OCI-LY3 (cell line): ENCODE data around the gene CUL1.

ENCODE experiments used
- H2AFZ ChIP-seq: fragments of 200-600, 300-600 bp; shearing (Covaris generic); 2 replicates; pipeline ENCODE4 v1.6.0; 2014; ENCODE audit warnings: antibody characterized with exemption, low read depth, low read length
- H3K27ac ChIP-seq: fragments of 200-600, 300-600 bp; sonication (generic); 2 replicates; pipeline ENCODE4 v1.5.1; 2014; ENCODE audit warnings: mild to moderate bottlenecking, low read length, moderate library complexity, mixed read lengths
- H3K27me3 ChIP-seq: fragments of 200-600, 300-600 bp; sonication (generic); 2 replicates; pipeline ENCODE4 v1.6.1; 2014; ENCODE audit warnings: low read depth, low read length, mixed read lengths
- H3K36me3 ChIP-seq: fragments of 200-600, 300-600 bp; sonication (generic); replicated peaks from 2 replicates; pipeline ENCODE3; 2014; ENCODE audit warnings: low read depth, low read length, mixed read lengths
- H3K4me1 ChIP-seq: fragments of 300-600, 200-600 bp; sonication (generic); 2 replicates; pipeline ENCODE4 v1.6.1; 2014; ENCODE audit warnings: low read length, mixed read lengths
- H3K4me2 ChIP-seq: fragments of 200-600, 300-600 bp; sonication (generic); 2 replicates; pipeline ENCODE4 v1.6.1; 2014; ENCODE audit warnings: low read length, mixed read lengths
- H3K4me3 ChIP-seq: fragments of 300-600, 200-600 bp; sonication (generic); 2 replicates; pipeline ENCODE4 v1.5.1; 2014; ENCODE audit warnings: antibody characterized with exemption, mild to moderate bottlenecking, low read length, moderate library complexity
- H3K79me2 ChIP-seq: fragments of 300-600, 200-600 bp; shearing (Covaris generic); 2 replicates; pipeline ENCODE4 v1.6.1; 2014; ENCODE audit warnings: mild to moderate bottlenecking, low read length, mixed read lengths
- H3K9ac ChIP-seq: fragments of 300-600, 200-600 bp; shearing (Covaris generic); 2 replicates; pipeline ENCODE4 v1.6.0; 2014; ENCODE audit warnings: mild to moderate bottlenecking, low read length, moderate library complexity
- H3K9me3 ChIP-seq: fragments of 200-600, 300-600 bp; shearing (Covaris generic); 2 replicates; pipeline ENCODE4 v1.6.1; 2014; ENCODE audit warnings: low read length, mixed read lengths; ENCODE audit not compliant: insufficient read depth
- H4K20me1 ChIP-seq: fragments of 200-600, 300-600 bp; sonication (generic); 2 replicates; pipeline ENCODE4 v1.6.1; 2016; ENCODE audit warnings: low read length, mixed read lengths; ENCODE audit not compliant: insufficient read depth
- CTCF ChIP-seq: fragments of 200-600, 300-600 bp; sonication (generic); IDR thresholded peaks from 2 replicates; pipeline ENCODE4 v1.5.1; 2014; ENCODE audit warnings: antibody characterized with exemption, low read length, low read depth
- EZH2phosphoT487 ChIP-seq: fragments of 200-600 bp; shearing (Covaris generic); IDR thresholded peaks from 2 replicates; pipeline ENCODE4 v1.6.1; 2018; ENCODE audit warnings: antibody characterized with exemption, mixed run types, low read depth

Gene CUL1

GRCh38 chr7:148694631-148695030 lies 4.1 kb upstream of the CUL1 start:
- Histone ChIP-seq H4K20me1 (no peaks in the 10 kb centered on the region), H3K4me1 (peaks cover 10% of the 10 kb centered on the region), H3K27ac (no peak overlapping the region), H3K4me2 (no peak overlapping the region), H3K4me3 (no peak overlapping the region), H3K9ac (no peak overlapping the region), H3K36me3 (no peaks in the 10 kb centered on the region), H3K79me2 (peaks cover 22% of the 10 kb centered on the region), H2AFZ (no peak overlapping the region), H3K27me3 (no peaks in the 10 kb centered on the region; the same call in 1 of the 2 replicates), H3K9me3 (no peaks in the 10 kb centered on the region)
- TF ChIP-seq CTCF (no peak), EZH2phosphoT487 (no peak)

- no peak overlapping the region for H3K4me3 ChIP-seq
- no peaks in the 10 kb centered on the region; the same call in 1 of the 2 replicates for H3K27me3 ChIP-seq
- H4K20me1 ChIP-seq = peaks cover 9% of the 10 kb centered on the region
- no peak for TF ChIP-seq CTCF
- no peak for TF ChIP-seq EZH2phosphoT487
- no peak overlapping the region for H3K4me2 ChIP-seq
- H3K27ac ChIP-seq = no peak overlapping the region
- peaks cover 18% of the 10 kb centered on the region for H3K4me1 ChIP-seq
- no peak overlapping the region for H3K9ac ChIP-seq
- no peaks in the 10 kb centered on the region for H3K36me3 ChIP-seq
- H3K79me2 ChIP-seq = peaks cover 35% of the 10 kb centered on the region
- H3K9me3 ChIP-seq = no peaks in the 10 kb centered on the region
- H2AFZ ChIP-seq = no peak overlapping the region
Measured at GRCh38 chr7:148695953-148696352, 2.8 kb upstream of the CUL1 start.

- Histone ChIP-seq H3K4me2 (no peak overlapping the region), H2AFZ (no peak overlapping the region), H3K27ac (no peak overlapping the region), H3K4me3 (no peak overlapping the region), H3K4me1 (peaks cover 25% of the 10 kb centered on the region), H4K20me1 (peaks cover 18% of the 10 kb centered on the region), H3K9ac (no peak overlapping the region), H3K36me3 (no peaks in the 10 kb centered on the region), H3K27me3 (no peaks in the 10 kb centered on the region; the same call in 1 of the 2 replicates), H3K79me2 (peaks cover 43% of the 10 kb centered on the region), H3K9me3 (no peaks in the 10 kb centered on the region)
- TF ChIP-seq EZH2phosphoT487 (no peak), CTCF (no peak)
Measured at GRCh38 chr7:148696787-148697186, 1.9 kb upstream of the CUL1 start.

- H3K9ac ChIP-seq = peak overlapping the region; percentile 91
- H3K36me3 ChIP-seq = no peaks in the 10 kb centered on the region
- no peaks in the 10 kb centered on the region; the same call in 1 of the 2 replicates for H3K27me3 ChIP-seq
- peaks cover 50% of the 10 kb centered on the region for H3K79me2 ChIP-seq
- no peaks in the 10 kb centered on the region for H3K9me3 ChIP-seq
- TF ChIP-seq EZH2phosphoT487 (no peak), CTCF (no peak)
- peaks cover 25% of the 10 kb centered on the region for H3K4me1 ChIP-seq
- H3K4me3 ChIP-seq = peak overlapping the region; percentile 87
- H3K4me2 ChIP-seq = peak overlapping the region; percentile 90
- peak overlapping the region; percentile 40 for H2AFZ ChIP-seq
- peak overlapping the region; percentile 66; the same call in 1 of the 2 replicates for H3K27ac ChIP-seq
- peaks cover 24% of the 10 kb centered on the region for H4K20me1 ChIP-seq
Measured at GRCh38 chr7:148697256-148698006, 1.3 kb upstream of the CUL1 start.
